NCI-H82 treated with DMSO at 0.1 percent for 48 hours (cell line): ENCODE results near the gene TKT.

Experiments
- DNase-seq: peaks from one replicate; lab custom pipeline; 2025; ENCODE audit not compliant: unreplicated experiment; lab: John Stamatoyannopoulos, UW

The TKT gene

DNA sequence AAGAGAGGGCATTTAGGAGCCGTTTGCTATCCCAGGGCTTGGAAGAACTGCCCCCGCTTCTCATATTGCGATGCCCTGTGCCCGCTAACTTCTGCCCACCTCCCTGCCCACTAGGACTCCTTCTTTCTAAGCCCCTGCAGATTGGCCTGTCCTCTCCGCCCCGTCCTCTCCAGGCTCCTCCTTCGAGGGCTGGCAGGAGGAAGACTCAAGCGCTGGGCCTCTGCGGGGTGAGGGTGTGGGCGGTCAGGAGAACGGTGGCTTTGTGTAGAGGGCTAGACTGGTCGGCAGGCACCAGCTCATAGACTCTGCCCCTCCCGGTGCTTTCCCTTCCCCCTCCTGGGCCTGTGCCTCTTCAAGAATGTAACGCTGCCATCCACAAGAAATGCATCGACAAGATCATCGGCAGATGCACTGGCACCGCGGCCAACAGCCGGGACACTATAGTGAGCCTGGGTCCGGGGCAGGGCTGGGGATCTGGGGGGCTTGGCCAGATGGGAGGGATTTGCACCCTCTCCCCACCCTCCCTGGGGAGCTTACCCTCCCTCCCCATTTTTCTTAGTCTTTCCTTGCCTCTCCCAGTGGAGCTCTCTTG, 73.0 kb downstream of the TKT start:
- DNase-seq = no peak

- no peak for DNase-seq
Observed at GRCh38 chr3:53181528-53181927, 74.3 kb downstream of the TKT start.

DNA sequence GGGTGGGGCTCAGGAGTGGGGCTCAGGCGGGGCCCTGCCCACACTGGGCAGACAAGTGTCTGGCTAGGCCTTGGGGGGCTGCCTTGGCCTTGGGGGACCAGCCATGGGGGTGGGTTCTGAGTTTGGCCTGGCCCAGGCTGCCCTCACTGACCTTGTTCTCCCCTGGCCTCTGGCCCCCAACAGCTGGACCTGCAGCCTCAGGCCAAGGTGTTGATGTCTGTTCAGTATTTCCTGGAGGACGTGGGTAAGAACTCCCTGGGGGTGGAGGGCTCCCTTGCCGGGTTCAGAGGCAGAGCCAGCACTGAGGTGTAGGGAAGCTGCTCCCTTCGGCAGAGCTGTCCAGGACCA, 74.8 kb downstream of the TKT start:
- DNase-seq = no peak

- no peak for DNase-seq
Observed at GRCh38 chr3:53180305-53181023, 75.4 kb downstream of the TKT start.

- DNase-seq = no peak
Observed at GRCh38 chr3:53179580-53179979, 76.2 kb downstream of the TKT start.

- no peak for DNase-seq
Observed at GRCh38 chr3:53178246-53178645, 77.6 kb downstream of the TKT start.

GRCh38 chr3:53175613-53176540, 79.9 kb downstream of the TKT start:
- no peak for DNase-seq
